ENCODE data around the gene OTOP3.

OTOP3 gene

GRCh38 chr17:74995847-74996246 lies 60.1 kb downstream of the OTOP3 start:
- H3K4me3 ChIP-seq (ENCODE audit: control insufficient read depth, low read depth, low read length): no peak overlapping the region
- no peak for DNase-seq (ENCODE audit: low read depth)
- TF ChIP-seq CTCF (IDR thresholded peaks at IDR 0.05; ENCODE audit: control insufficient read depth, insufficient read depth, low read depth, low read length, missing control alignments): no peak

GRCh38 chr17:74998783-74999182 lies 63.1 kb downstream of the OTOP3 start:
- no peak overlapping the region for H3K4me3 ChIP-seq (ENCODE audit: control insufficient read depth, low read depth, low read length)
- DNase-seq (ENCODE audit: low read depth): no peak
- TF ChIP-seq CTCF (IDR thresholded peaks at IDR 0.05; ENCODE audit: control insufficient read depth, insufficient read depth, low read depth, low read length, missing control alignments): no peak

DNA sequence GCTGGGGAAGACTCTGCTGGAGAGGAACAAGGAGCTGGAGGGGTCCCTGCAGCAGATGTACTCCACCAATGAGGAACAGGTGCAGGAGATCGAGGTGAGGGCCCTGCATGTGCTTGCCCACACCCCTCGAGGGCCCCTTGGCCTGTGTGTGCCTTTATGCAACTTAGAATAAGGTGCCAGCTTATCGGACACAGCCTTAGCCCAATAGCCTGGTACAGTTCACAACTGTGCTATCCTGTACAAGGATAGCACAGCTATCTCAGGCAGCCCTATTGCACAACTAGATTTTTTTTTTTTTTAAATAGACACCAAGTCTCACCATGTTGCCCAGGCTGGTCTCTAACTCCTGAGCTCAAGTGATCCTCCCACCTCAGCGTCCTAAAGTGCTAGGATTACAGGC lies 63.8 kb downstream of the OTOP3 start:
- TF ChIP-seq CTCF (IDR thresholded peaks at IDR 0.05; ENCODE audit: control insufficient read depth, insufficient read depth, low read depth, low read length, missing control alignments): no peak

More for the DNA sequence above, 63.8 kb downstream of the OTOP3 start:
- DNase-seq (ENCODE audit: low read depth): no peak
- no peak overlapping the region for H3K4me3 ChIP-seq (ENCODE audit: control insufficient read depth, low read depth, low read length)
